Urinary bladder (tissue), 4 donors: Measurements from ENCODE around the gene MIEN1. TPM values are rescaled to one million over a fixed set of nuclear protein-coding genes. Genes with fewer than 3 reads are reported as not detected.
"Not testable (repeated sequence)": the region's sequence is repeated elsewhere in the genome, so short reads cannot be mapped to it uniquely, and the experiment has no call there.

Source experiments
- DNase-seq: peaks from one replicate; pipeline ENCODE4 v3.0.0-alpha.2; 2015; ENCODE audit errors: extremely low spot score
- H3K27ac ChIP-seq: one replicate; pipeline ENCODE4 v1.5.1; 2013; ENCODE audit warnings: low read depth, mild to moderate bottlenecking, moderate library complexity
- H3K36me3 ChIP-seq: one replicate; pipeline ENCODE4 v1.6.1; 2013; ENCODE audit warnings: mild to moderate bottlenecking, moderate library complexity; ENCODE audit not compliant: insufficient read depth
- H3K4me1 ChIP-seq: one replicate; pipeline ENCODE4 v1.6.1; 2013; ENCODE audit warnings: mild to moderate bottlenecking, moderate library complexity; ENCODE audit not compliant: insufficient read depth
- H3K4me3 ChIP-seq: one replicate; pipeline ENCODE4 v1.5.1; 2013; ENCODE audit warnings: low read depth, low read length
- WGBS: extraction: QIAGEN DNeasy Blood & Tissue Kit; methylation state at CpG from one replicate; pipeline ENCODE4 v1.1.7; 2013; 5-methylcytosine and 5-hydroxymethylcytosine counted together
- polyA plus RNA-seq: library from polyadenylated mRNA; stranded (reverse); fragments of 200-250 nt; gene quantifications from one replicate; pipeline ENCODE4 v1.2.3, GENCODE V29; 2013
- total RNA-seq: library from RNA; depleted of rRNA; stranded (reverse); fragments of >200 nt; gene quantifications from one replicate; pipeline ENCODE4 v1.2.3, GENCODE V29; 2014
- donor health status: healthy with polysubstance abuse.
- donor health status: healthy.

MIEN1 gene
- total RNA-seq (7.9 TPM), polyA plus RNA-seq (60.5 TPM)

GRCh38 chr17:39730095-39730921 is at the start of gene MIEN1:
Gene MIEN1 (minus strand): TSS chr17:39730532. CDS start chr17:39730495, 37 bp downstream.
- H3K36me3 ChIP-seq = no peaks in the 10 kb centered on the region
- DNase-seq = no peak
- H3K4me3 ChIP-seq = peak within 1 kb of the TSS; percentile 65
- no peaks in the 10 kb centered on the region for H3K4me1 ChIP-seq
- H3K27ac ChIP-seq = peak within 1 kb of the TSS; percentile 95
- WGBS = under 1% methylated on average over 65 of the region's 65 CpGs

DNA sequence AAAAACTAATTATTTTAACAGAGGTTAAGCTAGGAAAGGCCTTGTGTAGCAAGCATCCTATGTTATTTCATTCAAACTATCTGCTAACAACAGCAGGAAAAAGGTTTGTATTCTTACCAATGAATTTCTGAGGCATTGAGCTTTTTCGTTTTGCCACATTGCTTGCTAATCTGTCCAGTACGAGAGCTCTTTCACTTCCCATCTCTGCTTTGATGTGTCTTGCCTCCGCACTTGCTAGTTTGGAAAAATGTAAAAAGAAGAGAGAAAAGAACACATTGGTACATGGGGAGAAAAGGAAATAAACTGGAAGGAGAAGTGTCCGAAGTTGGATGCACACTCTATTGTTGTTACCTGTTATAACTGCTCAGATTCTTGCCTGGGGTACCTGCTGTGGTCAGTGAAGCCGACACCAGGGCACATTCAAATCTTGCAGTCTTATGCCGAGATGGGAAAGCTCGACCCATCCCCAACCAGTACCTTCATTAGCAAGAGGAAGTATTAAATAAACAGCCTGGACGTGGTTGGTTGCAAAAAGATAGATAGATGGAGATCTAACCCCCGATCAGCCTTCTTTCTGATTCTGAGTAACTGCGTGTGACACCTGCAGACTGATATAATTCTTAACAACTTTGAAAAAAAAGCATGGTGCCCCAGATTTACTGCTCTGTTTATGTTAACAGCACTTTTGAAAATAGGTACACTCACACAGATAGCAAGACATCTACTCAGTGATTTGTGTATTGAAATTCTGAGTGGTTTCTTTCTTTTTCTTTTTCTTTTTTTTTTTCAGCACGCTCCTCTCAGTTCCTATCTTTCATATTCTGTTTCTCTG is 47.4 kb upstream of the MIEN1 start:
- Histone ChIP-seq H3K36me3 (no peaks in the 10 kb centered on the region), H3K27ac (no peak overlapping the region), H3K4me3 (peak overlapping the region; percentile 12), H3K4me1 (no peaks in the 10 kb centered on the region)
- 45% methylated on average over 11 of the region's 11 CpGs for WGBS
- DNase-seq = no peak

DNA sequence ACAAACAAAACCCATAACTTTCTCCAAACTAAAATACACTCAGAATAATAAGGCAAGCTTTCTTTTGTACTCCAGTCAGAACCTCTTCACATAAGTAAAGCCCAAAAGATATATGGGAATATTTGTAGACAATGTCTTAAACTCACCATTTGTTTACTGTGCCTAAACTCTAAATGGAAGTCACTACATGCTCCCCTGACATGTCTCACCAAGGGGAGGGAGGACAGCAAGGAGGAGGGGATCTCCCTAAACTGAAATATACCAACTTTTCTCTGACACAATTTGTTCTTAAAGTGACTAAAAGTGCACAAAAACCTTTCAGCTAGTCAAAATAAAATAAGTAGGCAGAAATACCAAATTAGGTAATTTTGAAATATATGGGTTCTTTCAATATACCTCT is 45.9 kb upstream of the MIEN1 start:
- no peak for DNase-seq
- H3K4me1 ChIP-seq = no peaks in the 10 kb centered on the region
- H3K36me3 ChIP-seq = no peaks in the 10 kb centered on the region
- no peak overlapping the region for H3K4me3 ChIP-seq
- no peak overlapping the region for H3K27ac ChIP-seq

- no peaks in the 10 kb centered on the region for H3K36me3 ChIP-seq
- no peak overlapping the region for H3K27ac ChIP-seq
- DNase-seq = no peak
- H3K4me1 ChIP-seq = no peaks in the 10 kb centered on the region
- no peak overlapping the region for H3K4me3 ChIP-seq
- 76% methylated on average over 2 of the region's 2 CpGs for WGBS
Observed at GRCh38 chr17:39775031-39775430, 44.7 kb upstream of the MIEN1 start.

- H3K27ac ChIP-seq = no peak overlapping the region
- no peaks in the 10 kb centered on the region for H3K4me1 ChIP-seq
- no peaks in the 10 kb centered on the region for H3K36me3 ChIP-seq
- no peak for DNase-seq
- whole genome bisulfite sequencing = 57% methylated on average over 4 of the region's 4 CpGs
- H3K4me3 ChIP-seq = no peak overlapping the region
Observed at GRCh38 chr17:39774047-39774446, 43.7 kb upstream of the MIEN1 start.

- H3K4me1 ChIP-seq = no peaks in the 10 kb centered on the region
- H3K36me3 ChIP-seq = no peaks in the 10 kb centered on the region
- 74% methylated on average over 7 of the region's 7 CpGs for WGBS
- no peak overlapping the region for H3K27ac ChIP-seq
- DNase-seq = no peak
- no peak overlapping the region for H3K4me3 ChIP-seq
Observed at GRCh38 chr17:39772987-39773934, 42.9 kb upstream of the MIEN1 start.

- DNase-seq = no peak
- Histone ChIP-seq H3K4me3 (no peak overlapping the region), H3K4me1 (no peaks in the 10 kb centered on the region), H3K27ac (no peak overlapping the region), H3K36me3 (no peaks in the 10 kb centered on the region)
Observed at GRCh38 chr17:39772415-39772814, 42.1 kb upstream of the MIEN1 start.

- no peaks in the 10 kb centered on the region for H3K36me3 ChIP-seq
- 42% methylated on average over 8 of the region's 8 CpGs for WGBS
- H3K4me3 ChIP-seq = no peak overlapping the region
- no peaks in the 10 kb centered on the region for H3K4me1 ChIP-seq
- no peak overlapping the region for H3K27ac ChIP-seq
- DNase-seq = peak; percentile 73
Observed at GRCh38 chr17:39769974-39770587, 39.7 kb upstream of the MIEN1 start.

- no peak overlapping the region for H3K4me3 ChIP-seq
- 37% methylated on average over 3 of the region's 3 CpGs for WGBS
- H3K4me1 ChIP-seq = no peaks in the 10 kb centered on the region
- H3K27ac ChIP-seq = no peak overlapping the region
- no peaks in the 10 kb centered on the region for H3K36me3 ChIP-seq
- DNase-seq = no peak
Observed at GRCh38 chr17:39767147-39767546, 36.8 kb upstream of the MIEN1 start.

- Histone ChIP-seq H3K4me1 (no peaks in the 10 kb centered on the region), H3K4me3 (no peak overlapping the region), H3K36me3 (no peaks in the 10 kb centered on the region), H3K27ac (no peak overlapping the region)
- DNase-seq = no peak
- 91% methylated on average over 18 of the region's 18 CpGs for WGBS
Observed at GRCh38 chr17:39765766-39766165, 35.4 kb upstream of the MIEN1 start.

- Histone ChIP-seq H3K4me1 (no peaks in the 10 kb centered on the region), H3K36me3 (no peaks in the 10 kb centered on the region), H3K4me3 (no peak overlapping the region), H3K27ac (no peak overlapping the region)
- no peak for DNase-seq
- WGBS = 27% methylated on average over 3 of the region's 3 CpGs
Observed at GRCh38 chr17:39765175-39765574, 34.8 kb upstream of the MIEN1 start.

DNA sequence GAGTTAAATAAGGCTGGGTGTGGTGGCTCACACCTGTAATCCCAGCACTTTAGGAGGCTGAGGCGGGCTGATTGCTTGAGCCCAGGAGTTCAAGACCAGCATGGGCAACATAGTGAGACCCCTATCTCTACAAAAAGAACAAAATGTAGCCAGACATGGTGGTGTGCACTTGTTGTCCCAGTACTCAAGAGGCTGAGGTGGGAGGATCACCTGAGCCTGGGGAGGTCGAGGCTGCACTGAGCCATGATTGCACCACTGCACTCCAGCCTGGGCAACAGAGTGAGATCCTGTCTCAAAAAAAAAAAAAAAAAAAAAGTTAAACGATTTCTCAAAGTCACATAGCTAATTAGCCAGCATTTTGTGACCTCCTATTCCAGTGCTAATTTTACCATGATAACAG is 33.8 kb upstream of the MIEN1 start:
- H3K4me1 ChIP-seq, DNase-seq, H3K4me3 ChIP-seq, H3K36me3 ChIP-seq, H3K27ac ChIP-seq: not testable (repeated sequence)
- WGBS = 79% methylated on average over 3 of the region's 3 CpGs
